Fibroblast of skin of left biceps (primary cell): ENCODE data around the gene MST1R.
"Not testable (repeated sequence)": the region's sequence is repeated elsewhere in the genome, so short reads cannot be mapped to it uniquely, and the experiment has no call there.

Experiments used
- DNase-seq, 2 experiments: peaks; one replicate each; pipeline ENCODE4 v3.0.0-alpha.2; 2013; ENCODE audit warnings: low read depth in 2 of 2

MST1R gene

DNA sequence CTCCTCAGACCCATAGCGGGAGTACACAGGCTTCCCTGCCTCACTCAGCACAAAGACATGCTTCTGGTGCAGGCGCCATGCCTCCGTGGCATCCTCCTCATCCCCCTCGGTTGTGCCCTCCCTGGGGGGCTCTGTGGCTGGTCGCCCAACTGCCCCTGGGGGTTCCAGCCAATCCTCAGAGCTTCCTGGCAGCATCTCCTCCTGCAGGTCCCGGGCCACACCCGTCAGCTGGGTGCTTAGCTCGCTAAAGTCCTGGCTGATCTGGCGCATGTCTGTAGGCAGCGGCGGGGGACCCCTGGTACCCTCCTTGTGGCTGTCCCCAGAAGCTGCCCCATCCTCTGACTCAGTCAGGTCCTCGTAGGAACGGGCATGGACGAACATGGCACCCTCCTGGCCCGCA lies 7.9 kb upstream of the MST1R start:
- DNase-seq, result no peak

DNA sequence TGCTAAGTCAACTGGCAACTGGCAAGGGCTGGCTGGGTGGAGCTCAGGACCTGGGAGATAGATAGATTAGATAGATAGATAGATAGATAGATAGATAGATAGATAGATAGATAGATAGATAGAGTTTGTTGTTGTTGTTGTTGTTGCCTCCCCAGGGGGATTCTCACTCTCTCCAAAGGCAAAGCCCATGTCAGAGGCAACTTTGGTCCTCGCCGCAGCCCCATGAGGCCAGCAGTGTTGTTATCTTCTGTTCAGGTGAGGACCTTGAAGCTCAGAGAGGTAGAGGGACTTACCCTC lies 7.4 kb upstream of the MST1R start:
- no peak for DNase-seq

DNA sequence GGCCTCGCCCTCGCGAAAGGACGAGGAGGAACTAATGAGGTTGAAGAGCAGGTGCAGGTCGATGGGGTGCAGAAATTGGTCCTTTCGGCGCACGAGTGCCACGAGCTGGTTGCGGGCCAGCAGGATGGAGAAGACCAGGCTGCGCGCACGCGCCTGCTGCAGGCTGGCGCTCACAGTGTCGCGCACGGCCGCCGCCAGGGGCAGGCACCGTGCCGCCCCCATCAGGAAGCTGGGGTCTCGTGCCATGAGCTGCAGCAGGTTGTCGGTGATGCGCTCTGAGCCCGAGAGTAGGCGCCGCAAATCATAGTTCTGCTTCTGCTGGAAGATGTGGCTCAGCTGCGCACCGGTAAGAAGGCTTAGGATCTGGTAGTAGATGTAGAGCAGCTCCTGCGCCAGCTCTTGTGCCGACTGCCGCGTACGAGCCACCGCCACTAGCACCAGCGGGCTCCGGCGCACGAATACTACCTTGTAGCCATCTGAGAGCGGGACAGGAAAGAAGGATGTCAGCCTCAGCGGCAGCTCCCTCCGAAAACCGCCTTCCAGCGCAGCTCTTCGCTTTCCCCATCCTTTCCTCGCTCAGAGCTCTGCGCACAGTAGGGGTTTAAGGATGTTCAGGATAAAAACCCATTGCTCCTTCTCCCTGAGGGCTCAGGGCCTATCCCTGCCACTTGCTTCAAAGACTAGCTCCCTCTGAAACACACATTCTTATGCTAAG lies 6.9 kb upstream of the MST1R start:
- no peak for DNase-seq

DNA sequence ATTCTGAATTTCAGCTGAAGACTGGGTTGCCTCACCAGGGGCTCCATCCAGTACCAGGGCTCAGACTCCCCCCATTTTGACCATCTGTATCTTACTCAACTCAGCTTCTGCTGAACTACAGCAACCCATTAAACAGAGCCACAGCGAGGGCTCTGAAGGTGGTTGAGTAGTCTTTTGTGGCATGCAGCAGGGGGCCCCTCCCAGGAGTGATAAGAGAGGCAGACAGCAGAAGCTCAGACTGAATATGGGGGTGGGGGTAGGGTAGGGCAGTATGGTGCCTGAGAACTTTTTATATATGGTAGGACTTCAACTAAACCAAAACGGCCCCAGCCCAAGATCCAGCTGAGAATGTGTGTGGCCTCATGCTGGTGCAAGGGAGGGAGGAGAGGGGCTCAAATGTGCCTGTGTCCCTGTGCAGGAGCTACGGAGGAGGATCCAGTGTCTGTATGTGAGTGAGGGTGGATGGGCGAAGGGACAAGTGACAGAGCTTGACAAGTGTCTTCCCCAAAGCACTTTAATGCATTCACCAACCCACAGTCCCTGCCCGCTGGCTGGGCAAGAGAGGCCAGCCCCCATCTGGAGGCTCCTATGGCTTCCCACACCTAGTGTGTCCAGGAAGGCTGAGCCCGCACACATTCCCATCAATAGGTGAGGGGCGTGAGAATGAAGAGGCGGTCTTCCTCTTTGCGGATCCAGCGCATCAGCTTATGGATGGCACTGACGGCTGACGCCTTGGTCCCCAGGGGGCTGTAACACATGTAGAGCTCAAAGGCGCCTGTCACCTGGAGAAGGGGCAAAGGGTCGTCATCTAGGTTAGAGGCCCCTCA lies 4.9 kb upstream of the MST1R start:
- DNase-seq, result no peak

DNA sequence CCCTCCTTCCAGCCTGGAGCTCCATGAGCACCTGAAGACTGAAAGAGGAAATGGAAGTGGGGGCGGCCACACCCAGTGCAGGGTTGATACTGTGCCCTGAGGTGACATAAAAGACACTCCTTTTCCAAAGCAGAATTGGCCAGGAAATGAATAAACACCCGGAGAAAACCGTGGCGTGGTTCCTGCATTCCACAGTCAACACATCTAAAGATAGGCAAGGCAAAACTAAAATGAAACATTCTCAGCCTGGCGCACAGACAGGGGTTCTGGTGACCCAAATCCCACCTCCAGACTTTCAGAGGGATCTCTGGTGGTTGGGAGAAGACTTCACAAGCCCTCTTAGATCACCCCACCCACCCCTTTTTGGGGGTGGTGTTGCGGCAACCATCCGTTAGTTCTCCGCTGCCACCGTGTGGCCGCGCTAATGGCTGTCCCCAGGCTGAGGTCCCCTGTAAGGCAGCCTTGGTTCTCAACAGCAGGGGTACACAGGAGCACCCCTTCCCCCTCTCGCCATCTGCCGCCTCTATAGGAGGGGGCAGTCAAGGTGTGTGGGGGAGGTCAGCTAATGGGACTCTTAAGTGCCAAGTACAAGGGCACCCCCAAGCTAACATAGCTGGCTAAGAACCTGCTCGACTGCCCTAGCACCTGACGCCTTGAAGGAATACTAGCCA lies 2.5 kb upstream of the MST1R start:
- DNase-seq, result peak in 1 of 2 experiments; percentile 10

DNA sequence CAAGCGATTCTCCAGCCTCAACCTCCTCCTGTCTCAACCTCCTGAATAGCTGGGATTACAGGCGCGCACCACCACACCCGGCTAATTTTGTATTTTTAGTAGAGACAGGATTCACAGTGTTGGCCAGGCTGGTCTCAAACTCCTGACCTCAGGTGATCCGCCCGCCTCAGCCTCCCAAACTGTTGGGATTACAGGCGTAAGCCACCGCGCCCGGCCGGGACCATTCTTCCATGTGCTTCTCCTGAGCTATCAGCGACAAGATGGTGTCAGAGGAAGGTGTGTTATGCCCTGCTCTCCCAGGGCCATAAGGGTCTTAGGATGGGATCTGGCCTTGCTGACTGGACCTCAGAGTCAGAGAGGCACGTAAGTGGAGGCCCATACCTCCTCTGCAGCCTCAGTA lies 775 bp upstream of the MST1R start:
- DNase-seq, result not testable (repeated sequence)

DNA sequence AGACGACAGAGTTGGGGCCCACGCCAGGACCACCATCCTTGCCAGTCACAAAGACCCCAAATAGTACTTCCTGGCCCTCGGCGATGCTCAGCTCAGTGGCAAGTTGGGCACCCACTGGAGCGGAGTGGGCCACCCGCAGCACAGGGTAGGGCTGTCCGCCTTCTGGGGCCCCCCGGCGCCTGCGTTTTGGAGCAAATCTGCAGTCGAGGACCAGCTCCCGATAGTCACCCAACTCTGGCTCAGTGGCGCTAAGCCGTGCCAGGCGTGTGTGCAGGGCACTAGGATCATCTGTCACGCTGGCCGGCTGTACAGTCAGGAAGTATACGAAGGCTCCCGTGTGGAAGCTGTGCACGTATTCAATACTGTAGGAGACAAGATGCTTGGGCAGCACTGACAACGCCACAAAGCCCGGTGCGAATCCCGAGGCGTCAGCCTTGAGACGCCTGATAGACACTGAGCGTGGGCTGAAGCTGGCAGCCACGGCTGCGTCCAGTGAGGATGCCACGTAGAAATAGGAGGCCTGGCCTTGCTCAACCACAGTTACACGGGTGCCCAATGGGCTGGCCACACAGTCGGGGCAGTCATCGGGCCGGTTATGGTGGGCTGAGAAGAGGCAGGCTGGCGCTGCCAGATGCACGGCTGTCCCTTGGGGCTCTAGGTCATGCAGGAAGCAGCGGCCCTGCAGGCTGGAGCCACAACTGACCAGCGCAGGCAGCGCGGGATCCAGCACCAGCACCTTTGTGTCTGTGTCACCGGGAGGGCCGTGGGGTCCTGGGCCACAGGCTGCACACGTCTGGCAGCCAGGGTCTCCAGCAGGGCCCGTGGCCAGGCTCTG lies 945 bp downstream of the MST1R start:
- no peak for DNase-seq

DNA sequence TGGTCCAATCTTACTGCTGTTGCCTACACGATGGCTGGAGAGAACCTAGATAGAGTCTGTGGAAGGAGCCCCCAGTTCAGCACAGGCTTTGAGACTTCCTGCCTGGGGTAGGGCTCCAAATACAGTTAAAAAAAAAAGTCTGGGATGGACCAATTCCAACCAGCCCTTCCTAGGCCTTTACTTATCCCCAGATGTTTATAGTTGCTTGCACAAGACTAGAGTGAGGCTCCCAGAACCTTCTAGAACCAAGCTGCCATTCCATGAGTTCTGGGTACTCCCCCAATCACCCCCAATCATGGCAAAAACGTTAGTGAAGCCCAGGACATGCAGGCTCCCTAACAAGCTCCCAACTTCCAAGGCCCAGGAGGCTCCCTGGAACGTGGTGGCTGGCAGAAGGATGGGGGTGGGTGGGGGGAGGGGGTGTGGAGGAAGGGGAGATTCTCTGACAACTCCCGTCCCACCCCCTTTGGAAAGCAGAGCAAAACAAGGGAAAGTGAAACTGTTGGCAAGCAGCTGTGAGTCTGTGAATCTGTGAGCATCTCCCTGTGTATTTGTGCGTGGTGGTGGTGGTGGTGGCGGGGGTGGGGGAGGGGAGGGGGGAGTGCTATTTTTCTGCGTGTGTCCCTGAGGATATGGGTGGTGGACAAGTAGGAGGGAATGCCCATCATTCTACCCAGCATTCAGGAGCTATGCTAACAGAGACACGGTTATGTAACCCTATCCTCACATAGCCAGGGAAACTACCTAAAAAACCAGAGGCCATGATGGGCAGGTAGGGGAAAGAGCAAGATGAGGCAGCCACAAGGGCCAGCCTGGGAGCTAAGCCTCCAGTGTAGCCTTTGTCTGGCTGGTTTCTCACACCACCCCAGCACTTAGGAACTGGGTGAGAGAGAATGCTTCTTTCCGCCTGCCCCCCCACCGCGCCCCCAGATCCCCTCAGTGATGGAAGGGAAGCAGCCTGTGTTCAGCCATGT lies 2.0 kb downstream of the MST1R start:
- no peak for DNase-seq

DNA sequence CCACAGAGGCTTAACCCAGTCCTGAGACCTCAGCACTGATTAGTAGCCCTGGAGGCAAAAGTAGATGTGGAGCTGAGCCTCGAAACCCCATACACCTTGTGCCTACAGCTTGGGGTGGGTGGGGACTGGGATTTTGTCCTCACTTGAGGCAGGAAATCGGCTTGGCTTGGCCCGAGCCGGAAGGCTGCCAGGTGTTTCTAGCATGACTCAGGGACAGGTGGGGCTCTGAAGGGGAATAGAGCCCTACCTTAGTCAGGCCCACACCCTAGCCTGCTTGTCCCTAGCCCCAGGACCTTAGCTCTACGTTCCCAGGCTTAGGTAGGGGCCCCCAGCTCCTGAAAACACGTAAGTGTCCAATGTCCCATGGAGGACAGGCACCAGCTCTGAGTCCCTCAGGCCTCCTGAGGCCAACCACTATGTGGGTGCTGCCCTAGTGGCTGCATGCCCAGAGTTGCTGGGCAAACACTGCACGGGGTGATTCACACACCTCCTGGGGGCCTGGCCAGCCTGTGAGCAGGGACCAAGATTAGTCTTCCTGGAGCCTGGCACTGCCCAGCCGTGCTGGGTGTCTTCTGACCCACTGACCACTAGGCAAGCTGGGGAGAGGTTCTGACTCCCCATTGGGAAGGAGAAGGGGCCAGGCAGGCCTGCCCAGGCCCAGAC lies 3.1 kb downstream of the MST1R start:
- no peak for DNase-seq

DNA sequence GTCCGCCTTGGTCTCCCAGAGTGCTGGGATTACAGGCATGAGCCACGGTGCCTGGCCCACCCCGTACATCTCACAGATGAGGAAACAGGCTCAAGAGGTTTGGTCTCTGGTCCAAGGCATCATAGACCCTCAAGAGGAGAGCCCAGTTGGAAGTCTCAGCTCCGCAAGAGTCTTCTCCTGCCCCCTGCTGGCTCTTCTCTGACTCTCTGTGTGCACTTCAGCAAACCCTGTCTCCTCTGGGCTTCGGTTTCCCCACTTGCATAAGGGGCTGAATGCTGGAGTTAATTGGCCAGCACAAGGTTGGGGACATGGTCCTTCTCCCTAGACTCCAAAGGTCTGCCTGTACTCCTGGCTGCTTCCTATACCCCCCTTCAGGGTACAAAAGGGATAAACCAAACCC lies 3.9 kb downstream of the MST1R start:
- DNase-seq, result no peak

DNA sequence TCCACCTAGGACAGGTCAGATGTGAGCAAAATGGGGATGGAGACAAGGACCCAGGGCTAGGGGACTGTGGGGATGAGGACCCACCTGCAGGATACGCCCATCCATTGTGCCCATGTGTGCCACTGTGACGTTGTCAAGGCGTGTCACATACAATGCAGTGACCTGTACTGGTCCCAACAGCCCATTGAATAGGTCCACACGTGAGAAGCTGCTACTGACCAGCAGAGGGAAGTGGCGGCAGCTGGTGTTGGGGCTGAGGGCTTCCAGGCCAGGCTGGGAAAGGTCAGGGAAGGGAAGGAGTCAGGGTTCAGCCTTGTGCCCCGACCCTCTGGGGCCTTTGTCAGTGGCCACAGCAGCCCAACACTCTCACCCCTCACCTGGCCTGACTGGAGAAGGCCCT lies 4.7 kb downstream of the MST1R start:
- no peak for DNase-seq

DNA sequence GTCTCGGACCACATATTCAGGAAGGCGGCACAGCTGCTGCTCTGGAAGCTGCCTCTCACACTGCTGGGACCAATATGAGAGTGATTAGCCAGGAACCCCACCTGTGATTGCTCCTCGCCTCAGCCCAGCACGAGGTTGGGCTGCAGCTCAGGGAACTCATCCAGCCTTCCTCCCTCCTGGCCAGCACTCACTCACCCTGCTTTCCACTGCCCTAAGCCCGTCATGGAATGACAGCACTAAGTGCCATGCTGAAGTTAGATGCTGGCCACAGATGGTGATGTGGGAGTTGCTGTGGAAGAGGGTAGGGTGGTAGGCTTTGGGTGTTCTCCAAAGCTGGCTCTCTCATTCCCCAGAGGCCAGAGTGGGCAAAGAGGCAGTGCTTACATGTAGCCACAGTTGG lies 7.3 kb downstream of the MST1R start:
- no peak for DNase-seq

DNA sequence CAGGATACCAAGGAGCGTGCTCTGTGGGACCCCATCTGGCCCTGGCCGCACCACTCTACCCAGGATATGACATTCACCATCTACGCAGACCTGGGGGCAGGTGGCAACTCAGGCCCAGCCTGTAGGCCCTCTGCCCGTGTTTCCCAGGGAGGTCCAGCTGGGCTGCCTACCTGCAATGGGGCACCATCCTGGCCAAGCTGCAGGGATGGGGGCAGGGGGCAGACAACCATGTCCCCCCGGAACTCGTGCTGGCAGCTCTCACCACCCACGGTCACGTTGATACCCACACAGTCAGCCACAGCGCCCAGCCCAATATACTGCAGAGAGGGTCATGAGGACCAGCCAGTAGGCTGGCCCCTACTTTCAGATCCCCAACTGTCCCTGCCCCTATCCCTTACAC lies 7.9 kb downstream of the MST1R start:
- DNase-seq, result no peak

DNA sequence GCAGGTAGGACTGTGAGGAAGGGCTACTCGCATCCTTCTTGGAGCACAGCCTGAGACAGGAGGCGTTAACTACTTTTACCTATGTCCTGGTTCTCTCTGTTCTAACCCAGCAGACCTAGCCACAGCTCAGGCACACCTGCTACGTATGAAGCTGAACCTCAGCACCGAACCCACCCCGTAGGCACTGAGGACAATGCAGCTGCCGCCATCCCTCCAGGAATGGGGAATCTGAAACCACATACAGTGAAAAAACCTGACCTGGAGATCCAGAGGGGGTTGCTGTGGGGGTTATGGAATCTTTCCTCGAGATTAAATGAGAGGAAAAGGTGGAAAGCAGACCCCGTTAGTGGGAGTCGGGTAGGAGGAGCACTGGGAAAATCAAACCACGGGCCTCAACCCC lies 14.4 kb downstream of the MST1R start:
- DNase-seq, result no peak

DNA sequence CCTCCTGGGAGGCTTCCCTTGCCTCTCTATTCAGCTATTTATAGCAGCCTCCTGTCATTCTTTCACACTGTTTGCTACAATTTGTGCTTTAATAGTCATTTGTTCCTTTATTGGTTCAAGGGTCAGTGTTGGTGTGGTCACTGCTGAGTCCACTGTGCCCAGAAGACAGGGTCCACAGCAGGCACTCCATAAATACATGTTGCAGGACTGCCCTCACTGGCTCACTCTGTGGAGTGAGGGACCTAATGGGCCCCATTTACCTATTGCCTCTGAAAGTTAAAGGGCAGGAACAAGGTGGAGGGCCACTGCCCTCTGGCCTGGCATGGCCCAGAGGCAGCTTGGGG lies 16.8 kb downstream of the MST1R start:
- no peak for DNase-seq

DNA sequence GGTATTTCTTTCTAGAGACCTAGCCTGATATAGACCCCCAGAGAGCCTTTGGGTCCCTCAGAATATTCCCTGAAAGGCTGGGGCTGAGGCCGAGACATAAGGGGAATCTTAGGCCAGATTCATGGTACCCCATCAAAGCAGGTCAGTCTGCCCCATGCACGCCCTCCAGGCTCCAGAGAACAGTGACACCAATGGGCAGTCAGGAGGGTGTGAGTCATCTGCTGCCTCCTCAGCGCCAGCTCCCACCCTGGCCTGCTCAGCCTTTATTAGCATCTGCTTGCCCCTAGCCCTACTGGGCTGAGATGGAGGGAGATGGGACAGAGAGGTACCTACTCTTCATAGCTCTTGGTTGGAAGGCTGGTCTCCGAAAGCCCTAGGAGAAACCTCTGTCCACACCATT lies 19.7 kb downstream of the MST1R start:
- no peak for DNase-seq

DNA sequence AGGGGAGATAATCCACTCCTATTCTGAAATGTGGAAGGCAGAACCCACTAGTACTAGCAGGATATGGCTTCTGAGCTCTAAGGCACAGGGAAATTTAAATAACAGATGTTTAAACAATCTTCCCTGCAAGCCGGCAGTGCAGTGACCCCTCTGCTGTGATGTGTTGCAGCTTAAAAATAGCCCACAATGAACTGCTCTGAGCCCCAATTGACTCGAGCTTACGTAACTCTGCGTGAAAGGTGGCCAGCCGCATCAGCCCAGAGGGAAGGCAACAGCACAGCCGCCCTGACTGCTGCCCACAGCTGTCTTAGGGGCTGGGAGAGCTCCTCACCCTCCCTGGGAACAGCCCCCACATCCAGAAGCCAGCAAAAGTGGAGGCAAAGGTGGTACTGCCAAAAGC lies 21.5 kb downstream of the MST1R start:
- no peak for DNase-seq

DNA sequence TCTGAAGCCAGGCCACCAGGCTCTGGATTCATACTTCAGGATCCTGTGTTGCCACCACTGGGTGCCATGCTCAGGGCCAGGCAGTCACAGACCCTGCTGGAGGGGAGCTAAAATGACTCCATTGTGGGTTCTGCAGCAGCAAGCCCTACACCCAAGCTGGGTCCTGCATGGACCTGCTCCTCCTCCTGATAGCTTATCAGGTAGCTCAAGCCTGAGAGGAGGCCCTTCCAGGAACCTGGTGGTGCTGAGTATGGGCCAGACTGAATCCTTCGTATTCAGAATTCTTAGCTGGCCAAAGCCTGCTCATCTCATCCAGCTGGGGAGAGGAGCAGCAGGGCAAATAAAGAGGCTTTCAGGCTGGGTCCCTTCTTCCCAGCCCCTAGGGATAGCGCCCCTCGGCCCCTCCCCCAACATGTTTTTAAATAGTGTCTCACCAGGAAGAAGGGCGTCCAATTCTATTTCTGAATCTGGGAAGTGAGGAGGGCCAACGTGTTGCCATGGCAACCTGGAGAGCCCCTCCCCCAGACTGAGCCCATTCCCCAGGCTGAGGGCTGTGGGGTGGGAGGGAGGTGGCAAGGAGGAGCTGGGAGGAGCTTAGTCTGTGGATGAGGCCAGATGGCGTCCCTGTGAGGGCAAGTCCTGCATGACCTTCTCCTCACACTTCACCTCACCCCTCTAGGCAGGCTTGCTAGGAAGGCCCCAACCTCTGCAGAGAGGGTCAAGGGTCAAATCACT lies 22.9 kb downstream of the MST1R start:
- no peak for DNase-seq

DNA sequence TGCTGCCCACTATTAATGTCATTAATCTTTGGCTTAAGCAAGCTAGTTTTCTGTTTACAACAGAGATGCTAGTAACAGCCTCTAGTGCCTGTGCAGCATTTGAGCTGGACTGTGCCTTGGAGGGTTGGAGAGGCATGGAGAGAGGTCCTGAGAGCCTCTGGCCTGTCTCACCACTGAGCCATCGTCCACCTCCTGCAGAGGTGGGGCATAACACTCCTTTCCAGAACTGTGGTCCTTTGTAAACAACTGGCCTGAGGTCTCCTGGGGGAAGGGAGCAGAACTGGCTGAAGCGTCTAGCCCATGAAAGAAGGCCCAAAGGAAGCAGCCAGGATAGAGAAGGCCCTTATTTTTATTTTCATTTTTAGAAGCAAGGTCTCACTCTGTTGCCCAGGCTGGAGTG lies 24.0 kb downstream of the MST1R start:
- DNase-seq, result no peak

DNA sequence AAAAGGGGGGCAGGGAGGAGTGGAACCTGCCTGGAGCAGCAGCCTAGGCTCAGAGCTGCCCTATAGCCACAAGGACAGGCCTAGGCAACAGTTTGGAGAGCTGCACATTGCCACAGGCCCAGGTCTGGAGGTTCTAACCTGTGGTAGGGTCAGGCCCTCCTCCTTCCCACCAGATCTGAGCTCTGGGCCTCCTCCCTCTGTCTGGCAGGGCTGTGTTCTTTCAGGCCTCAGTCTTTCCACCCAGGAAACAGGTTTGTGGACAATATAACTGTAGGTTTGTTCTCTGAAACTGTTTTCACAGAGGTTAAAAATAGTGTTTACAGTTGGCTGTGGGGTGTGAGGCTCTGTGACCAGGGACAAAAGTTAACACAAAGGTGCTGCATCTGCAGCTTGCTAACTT lies 25.0 kb downstream of the MST1R start:
- no peak for DNase-seq
